Stimulated activated CD8-positive, alpha-beta memory T cell treated with anti-CD3 and anti-CD28 coated beads, Interleukin-12 subunit alpha, Interleukin-12 subunit beta, amount 100 ng/mL, for 4 hours (primary cell): ENCODE measurements around the gene ARHGEF4.
A peak's percentile ranks its signal among the peaks of the same experiment; 100 is the strongest.

ENCODE experiments used
- DNase-seq: peaks from one replicate; pipeline ENCODE4 v3.0.0-alpha.2; 2020; ENCODE audit warnings: low read depth

Gene ARHGEF4

GRCh38 chr2:130819608-130820278, 17.0 kb upstream of the ARHGEF4 start:
- DNase-seq = no peak

- no peak for DNase-seq
Measured at GRCh38 chr2:130820279-130820861, 16.3 kb upstream of the ARHGEF4 start.

- no peak for DNase-seq
Measured at GRCh38 chr2:130821867-130822266, 14.8 kb upstream of the ARHGEF4 start.

- DNase-seq = no peak
Measured at GRCh38 chr2:130822766-130823165, 13.9 kb upstream of the ARHGEF4 start.

- DNase-seq = no peak
Measured at GRCh38 chr2:130823171-130823885, 13.4 kb upstream of the ARHGEF4 start.

- DNase-seq = no peak
Measured at GRCh38 chr2:130823886-130824491, 12.7 kb upstream of the ARHGEF4 start.

GRCh38 chr2:130824492-130825061, 12.1 kb upstream of the ARHGEF4 start:
- DNase-seq = peak; percentile 41

GRCh38 chr2:130825231-130825965, 11.3 kb upstream of the ARHGEF4 start:
- DNase-seq = no peak

GRCh38 chr2:130825966-130826253, 10.8 kb upstream of the ARHGEF4 start:
- no peak for DNase-seq

- DNase-seq = no peak
Measured at GRCh38 chr2:130826419-130826818, 10.3 kb upstream of the ARHGEF4 start.

- no peak for DNase-seq
Measured at GRCh38 chr2:130826821-130827501, 9.8 kb upstream of the ARHGEF4 start.

- DNase-seq = no peak
Measured at GRCh38 chr2:130827502-130828251, 9.0 kb upstream of the ARHGEF4 start.

GRCh38 chr2:130828461-130828860, 8.3 kb upstream of the ARHGEF4 start:
- no peak for DNase-seq

- no peak for DNase-seq
Measured at GRCh38 chr2:130829015-130829414, 7.7 kb upstream of the ARHGEF4 start.

GRCh38 chr2:130830538-130830937, 6.2 kb upstream of the ARHGEF4 start:
- no peak for DNase-seq

GRCh38 chr2:130831356-130831755, 5.4 kb upstream of the ARHGEF4 start:
- DNase-seq = no peak

GRCh38 chr2:130832296-130832940, 4.3 kb upstream of the ARHGEF4 start:
- no peak for DNase-seq

GRCh38 chr2:130834091-130834930, 2.4 kb upstream of the ARHGEF4 start:
- DNase-seq = no peak
